ENCODE data around the gene BBLN. TPM values are rescaled to one million over a fixed set of nuclear protein-coding genes. Genes with fewer than 3 reads are reported as not detected.

Gene BBLN
- total and polyA plus RNA-seq, 2 donors (not counting 1 experiment from before 2014, with no cell fraction given): 44.3 to 148 TPM

GRCh38 chr9:128162215-128163026 is 2.4 kb downstream of the BBLN start:
- no peaks in the 10 kb centered on the region for H3K9me3 ChIP-seq (ENCODE audit: control extremely low read depth in 1 of 3, control insufficient read depth in 2 of 3, insufficient read depth in 1 of 3, low read length in 2 of 3)
- POLR2A ChIA-PET: no interaction called here
- H3K4me1 Mint-ChIP-seq: peaks cover 12% of the 10 kb centered on the region
- H3K27ac ChIP-seq (ENCODE audit: low read length in 2 of 2): no peak overlapping the region
- no peak overlapping the region for H3K4me3 ChIP-seq (ENCODE audit: control extremely low read depth in 1 of 5, extremely low read depth in 1 of 5, insufficient read depth in 1 of 5, low read depth in 2 of 5, low read length in 4 of 5)
- H3K4me2 ChIP-seq (replicated peaks; ENCODE audit: low read depth, low read length, poor library complexity, severe bottlenecking): no peak overlapping the region
- DNase-seq (no peak), ATAC-seq (ENCODE audit: low read depth) (no peak)
- no peak overlapping the region for H2AFZ ChIP-seq (ENCODE audit: insufficient read depth, low read depth, low read length, poor library complexity, severe bottlenecking)
- no peaks in the 10 kb centered on the region for H3K27me3 ChIP-seq (replicated peaks in 1 of 4; ENCODE audit: control extremely low read depth in 1 of 4, control insufficient read depth in 3 of 4, insufficient read depth in 4 of 4, low read length in 3 of 4)
- peaks cover 14% of the 10 kb centered on the region for H3K79me2 ChIP-seq (ENCODE audit: control insufficient read depth, insufficient read depth, low read length)
- WGBS (ENCODE audit: insufficient coverage): 97% methylated on average over 7 of the region's 10 CpGs
- H4K20me1 ChIP-seq (ENCODE audit: control insufficient read depth, insufficient read depth, low read length, poor library complexity, severe bottlenecking): no peaks in the 10 kb centered on the region
- H3K9me3 Mint-ChIP-seq (ENCODE audit: insufficient read depth): no peaks in the 10 kb centered on the region
- TF ChIP-seq CTCF (IDR thresholded peaks at IDR 0.05): no peak
- peak overlapping the region; percentile 13 for H3K27ac Mint-ChIP-seq
- intact Hi-C loops (cut with micrococcal nuclease): no loop called here
- H3K4me1 ChIP-seq (ENCODE audit: control insufficient read depth in 2 of 2, insufficient read depth in 2 of 2, low read length in 2 of 2): peaks cover 6 to 17% of the 10 kb centered on the region in 2 donors
- no peaks in the 10 kb centered on the region for H3K27me3 Mint-ChIP-seq
- CTCF ChIA-PET: interaction anchor here (0.6 to 1.4 kb wide), 5 partner anchors 9 to 205 kb away, joined by 3 to 5 read pairs (median 3); partner anchors contain the start of gene CIZ1
- H3K36me3 ChIP-seq (replicated peaks in 1 of 2; ENCODE audit: control extremely low read depth in 1 of 2, control insufficient read depth in 1 of 2, extremely low read depth in 1 of 2, insufficient read depth in 2 of 2, low read length in 1 of 2): peaks cover 2 to 26% of the 10 kb centered on the region in 2 experiments
- peak overlapping the region; percentile 37 for H3K4me3 Mint-ChIP-seq
- no peak overlapping the region for H3K9ac ChIP-seq (ENCODE audit: low read length)

DNA sequence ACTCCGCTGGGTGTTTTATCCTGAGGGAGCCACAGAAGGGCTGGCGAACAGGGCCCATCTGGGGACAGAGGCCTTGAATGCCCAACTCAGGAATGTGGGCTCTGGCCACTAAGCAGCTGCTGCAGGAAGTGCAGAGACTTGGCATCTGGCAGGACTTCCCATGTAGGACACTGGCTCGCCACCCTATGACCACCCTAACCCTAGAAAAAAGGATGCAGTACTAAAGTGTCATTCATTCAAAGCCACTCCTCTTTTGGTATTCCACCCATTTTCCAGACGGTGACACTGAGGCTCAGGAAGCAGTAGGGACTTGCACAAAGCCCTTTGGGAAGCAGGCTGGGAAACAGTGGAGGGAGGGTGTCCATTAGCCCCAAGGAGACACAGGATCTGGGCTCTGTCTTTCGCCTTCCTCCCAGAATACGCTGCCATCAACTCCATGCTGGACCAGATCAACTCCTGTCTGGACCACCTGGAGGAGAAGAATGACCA is 3.0 kb downstream of the BBLN start:
- Histone ChIP-seq H3K79me2 (ENCODE audit: control insufficient read depth, insufficient read depth, low read length) (peaks cover 14% of the 10 kb centered on the region), H3K9ac (ENCODE audit: low read length) (no peak overlapping the region), H3K27me3 (replicated peaks in 1 of 4; ENCODE audit: control extremely low read depth in 1 of 4, control insufficient read depth in 3 of 4, insufficient read depth in 4 of 4, low read length in 3 of 4) (no peaks in the 10 kb centered on the region), H3K4me2 (replicated peaks; ENCODE audit: low read depth, low read length, poor library complexity, severe bottlenecking) (no peak overlapping the region), H4K20me1 (ENCODE audit: control insufficient read depth, insufficient read depth, low read length, poor library complexity, severe bottlenecking) (no peaks in the 10 kb centered on the region), H3K4me3 (ENCODE audit: control extremely low read depth in 1 of 5, extremely low read depth in 1 of 5, insufficient read depth in 1 of 5, low read depth in 2 of 5, low read length in 4 of 5) (no peak overlapping the region), H3K27ac (ENCODE audit: low read length in 2 of 2) (no peak overlapping the region), H3K9me3 (ENCODE audit: control extremely low read depth in 1 of 3, control insufficient read depth in 2 of 3, insufficient read depth in 1 of 3, low read length in 2 of 3) (no peaks in the 10 kb centered on the region), H3K36me3 (replicated peaks in 1 of 2; ENCODE audit: control extremely low read depth in 1 of 2, control insufficient read depth in 1 of 2, extremely low read depth in 1 of 2, insufficient read depth in 2 of 2, low read length in 1 of 2) (peaks cover 4 to 30% of the 10 kb centered on the region in 2 experiments), H3K4me1 (ENCODE audit: control insufficient read depth in 2 of 2, insufficient read depth in 2 of 2, low read length in 2 of 2) (peaks cover 6 to 17% of the 10 kb centered on the region in 2 donors), H2AFZ (ENCODE audit: insufficient read depth, low read depth, low read length, poor library complexity, severe bottlenecking) (no peak overlapping the region)
- Mint-ChIP-seq H3K27ac (no peak overlapping the region), H3K4me1 (peaks cover 12% of the 10 kb centered on the region), H3K27me3 (no peaks in the 10 kb centered on the region), H3K4me3 (no peak overlapping the region), H3K9me3 (ENCODE audit: insufficient read depth) (no peaks in the 10 kb centered on the region)
- WGBS (ENCODE audit: insufficient coverage): 94% methylated on average over 6 of the region's 6 CpGs
- TF ChIP-seq CTCF (IDR thresholded peaks at IDR 0.05): no peak
- TF ChIP-seq EZH2 (IDR thresholded peaks at IDR 0.05; ENCODE audit: borderline replicate concordance, insufficient read depth, low read depth, low read length, poor library complexity, severe bottlenecking): no peak
- DNase-seq (no peak), ATAC-seq (ENCODE audit: low read depth) (no peak)
- intact Hi-C loops (cut with micrococcal nuclease): no loop called here
- ChIA-PET CTCF (interaction anchor here (1.2 kb wide), 1 partner anchor 9 kb away, joined by 3 read pairs; no protein-coding TSS in a partner anchor), POLR2A (no interaction called here)

All from B cell (primary cell).